Adipocyte (in vitro differentiated cells): Measurements from ENCODE around the gene RNF123.
"Not testable (repeated sequence)": the region's sequence is repeated elsewhere in the genome, so short reads cannot be mapped to it uniquely, and the experiment has no call there.

Experiments used
- DNase-seq: peaks from one replicate; pipeline ENCODE4 v3.0.0-alpha.2; 2015; ENCODE audit warnings: low read depth
- H3K27me3 ChIP-seq: replicated peaks from 2 replicates; pipeline ENCODE4 v1.7.0; 2013; ENCODE audit warnings: mild to moderate bottlenecking, low read length, moderate library complexity; ENCODE audit not compliant: control insufficient read depth, insufficient read depth
- H3K36me3 ChIP-seq: 2 replicates; pipeline ENCODE4 v1.7.0; 2013; ENCODE audit warnings: low read length, mild to moderate bottlenecking, moderate library complexity; ENCODE audit not compliant: control insufficient read depth, insufficient read depth, severe bottlenecking
- H3K4me1 ChIP-seq: 2 replicates; pipeline ENCODE4 v1.7.0; 2013; ENCODE audit warnings: mild to moderate bottlenecking, low read length, moderate library complexity; ENCODE audit not compliant: control insufficient read depth, insufficient read depth
- H3K4me3 ChIP-seq: 2 replicates; pipeline ENCODE4 v1.7.0; 2013; ENCODE audit warnings: mild to moderate bottlenecking, low read length, moderate library complexity
- H3K9ac ChIP-seq: 2 replicates; pipeline ENCODE4 v1.7.0; 2013; ENCODE audit warnings: mild to moderate bottlenecking, low read length, moderate library complexity
- H3K9me3 ChIP-seq: 2 replicates; pipeline ENCODE4 v1.7.0; 2013; ENCODE audit warnings: mild to moderate bottlenecking, low read length, moderate library complexity; ENCODE audit not compliant: control insufficient read depth

The RNF123 gene

GRCh38 chr3:49695350-49696015, 6.1 kb downstream of the RNF123 start:
- H3K27me3 ChIP-seq, H3K9me3 ChIP-seq, H3K4me1 ChIP-seq, H3K4me3 ChIP-seq, DNase-seq, H3K9ac ChIP-seq: not testable (repeated sequence)
- H3K36me3 ChIP-seq = peaks cover 19% of the 10 kb centered on the region

DNA sequence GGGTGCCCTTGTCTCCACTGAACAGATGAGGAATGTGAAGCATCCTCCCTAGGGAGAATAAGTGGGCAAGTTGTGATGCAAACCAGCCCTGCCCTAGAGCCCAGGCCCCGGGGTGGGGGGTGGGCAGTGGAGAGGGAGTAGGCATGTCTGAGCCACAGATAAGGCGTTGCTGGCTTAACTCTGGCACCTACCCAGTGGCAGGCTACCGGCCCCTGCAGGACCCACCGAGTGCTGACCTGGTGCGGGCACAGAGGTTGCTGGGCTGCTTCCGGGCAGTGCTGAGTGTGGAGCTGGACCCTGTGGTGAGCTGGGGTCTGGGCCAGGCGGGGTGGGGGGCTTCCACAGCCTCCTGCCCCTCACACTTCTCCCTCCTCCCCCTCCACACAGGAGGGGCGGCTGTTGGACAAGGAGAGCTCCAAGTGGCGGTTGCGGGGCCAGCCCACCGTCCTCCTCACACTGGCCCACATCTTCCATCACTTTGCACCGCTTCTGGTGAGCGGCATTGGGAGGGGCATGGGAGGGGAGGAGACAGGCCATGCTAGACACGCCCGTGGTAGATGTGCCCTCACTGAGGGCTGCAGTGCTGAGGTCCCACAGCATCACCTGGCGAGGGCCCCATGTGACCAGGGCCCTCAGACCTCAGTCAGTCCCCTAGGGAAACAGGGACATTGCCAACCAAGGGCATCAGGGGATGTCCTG, 10.1 kb downstream of the RNF123 start:
- H3K4me1 ChIP-seq = peaks cover 5% of the 10 kb centered on the region
- peak; percentile 47 for DNase-seq
- H3K9ac ChIP-seq = peak overlapping the region; percentile 38
- H3K36me3 ChIP-seq = peaks cover 32% of the 10 kb centered on the region
- no peaks in the 10 kb centered on the region for H3K27me3 ChIP-seq
- H3K4me3 ChIP-seq = no peak overlapping the region
- no peaks in the 10 kb centered on the region for H3K9me3 ChIP-seq

DNA sequence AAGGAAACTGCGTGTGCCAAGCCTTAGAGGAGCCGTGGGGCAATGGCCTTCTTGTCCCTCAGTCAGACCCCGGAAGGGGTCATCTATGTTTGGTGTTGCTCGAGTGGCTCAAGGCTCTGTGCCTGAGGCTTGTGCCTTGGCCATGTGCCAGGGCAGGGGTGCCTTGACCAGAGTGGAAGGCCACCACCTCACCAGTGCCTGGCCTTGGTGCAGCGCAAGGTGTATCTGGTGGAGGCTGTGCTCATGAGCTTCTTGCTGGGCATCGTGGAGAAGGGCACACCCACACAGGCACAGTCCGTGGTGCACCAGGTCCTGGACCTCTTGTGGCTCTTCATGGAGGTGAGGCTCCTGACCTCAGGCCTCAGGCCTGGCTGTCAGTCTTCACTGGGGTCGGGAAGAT, 10.7 kb downstream of the RNF123 start:
- Histone ChIP-seq H3K9ac (no peak overlapping the region), H3K27me3 (no peaks in the 10 kb centered on the region), H3K4me1 (peaks cover 5% of the 10 kb centered on the region), H3K4me3 (no peak overlapping the region), H3K36me3 (peaks cover 35% of the 10 kb centered on the region), H3K9me3 (no peaks in the 10 kb centered on the region)
- no peak for DNase-seq

DNA sequence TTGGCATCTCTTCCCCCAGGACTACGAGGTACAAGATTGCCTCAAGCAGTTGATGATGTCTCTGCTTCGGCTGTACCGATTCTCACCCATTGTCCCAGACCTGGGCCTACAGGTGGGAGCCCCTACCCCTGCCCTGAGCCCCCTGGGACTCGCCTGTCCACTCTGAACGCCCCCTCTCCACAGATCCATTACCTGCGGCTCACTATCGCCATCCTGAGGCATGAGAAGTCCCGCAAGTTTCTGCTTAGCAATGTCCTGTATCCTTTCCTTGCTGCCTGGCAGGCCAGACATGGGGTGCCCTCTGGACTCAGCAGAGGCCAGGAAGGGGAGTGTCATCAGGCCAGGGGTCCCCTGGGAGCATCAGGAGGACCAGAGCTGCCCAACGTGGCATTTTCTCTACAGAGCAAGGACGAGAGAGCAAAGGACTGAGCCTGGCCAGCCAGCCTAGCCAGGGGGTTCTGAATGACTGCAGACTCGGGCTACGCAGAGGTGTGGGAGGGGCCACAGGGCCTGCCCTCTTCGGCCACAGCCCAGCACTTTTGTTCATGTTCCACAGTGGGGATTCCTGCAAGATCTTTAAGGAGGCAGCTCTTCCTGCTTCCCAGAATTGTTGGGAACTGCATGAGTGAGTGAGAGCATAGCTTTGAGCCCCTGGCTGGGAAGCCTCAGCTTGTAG, 11.2 kb downstream of the RNF123 start:
- no peak for DNase-seq
- Histone ChIP-seq H3K4me3 (no peak overlapping the region), H3K9me3 (no peaks in the 10 kb centered on the region), H3K27me3 (no peaks in the 10 kb centered on the region), H3K9ac (no peak overlapping the region), H3K4me1 (peaks cover 5% of the 10 kb centered on the region), H3K36me3 (peaks cover 41% of the 10 kb centered on the region)

- Histone ChIP-seq H3K27me3 (no peaks in the 10 kb centered on the region), H3K36me3 (peaks cover 50% of the 10 kb centered on the region), H3K9me3 (no peaks in the 10 kb centered on the region), H3K9ac (no peak overlapping the region), H3K4me3 (no peak overlapping the region), H3K4me1 (peaks cover 5% of the 10 kb centered on the region)
- DNase-seq = peak; percentile 45
Observed at GRCh38 chr3:49701388-49702077, 12.2 kb downstream of the RNF123 start.

GRCh38 chr3:49702672-49703071, 13.3 kb downstream of the RNF123 start:
- Histone ChIP-seq H3K36me3 (peaks cover 53% of the 10 kb centered on the region), H3K4me1 (peaks cover 5% of the 10 kb centered on the region), H3K9me3 (no peaks in the 10 kb centered on the region), H3K4me3 (no peak overlapping the region), H3K27me3 (no peaks in the 10 kb centered on the region), H3K9ac (no peak overlapping the region)
- no peak for DNase-seq

DNA sequence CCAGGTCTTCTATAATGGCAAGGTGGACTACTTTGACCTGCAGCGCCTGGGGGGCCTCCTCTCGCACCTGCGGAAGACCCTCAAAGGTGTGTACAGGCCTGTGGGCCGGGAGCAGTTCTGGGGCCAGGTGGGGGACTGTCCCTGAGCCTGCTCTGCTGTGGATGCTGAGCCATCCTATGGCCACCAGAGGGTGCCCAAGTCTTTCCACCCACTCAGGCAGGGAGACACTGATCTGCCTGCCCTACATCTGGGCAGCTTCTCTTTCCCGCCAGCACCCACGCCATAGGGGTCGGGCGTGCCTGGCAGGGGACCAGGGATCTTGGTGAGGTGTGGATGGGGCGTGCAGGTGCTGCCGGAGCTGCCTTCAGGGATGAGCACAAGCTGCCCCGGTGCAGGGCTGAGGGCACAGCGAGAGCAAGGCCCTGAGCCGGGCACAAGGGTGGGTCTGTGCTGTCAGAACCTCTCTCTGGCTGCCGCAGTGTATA, 14.1 kb downstream of the RNF123 start:
- H3K9ac ChIP-seq = no peak overlapping the region
- H3K27me3 ChIP-seq = no peaks in the 10 kb centered on the region
- H3K4me3 ChIP-seq = no peak overlapping the region
- DNase-seq = peak; percentile 74
- peaks cover 5% of the 10 kb centered on the region for H3K4me1 ChIP-seq
- H3K36me3 ChIP-seq = peaks cover 45% of the 10 kb centered on the region
- H3K9me3 ChIP-seq = no peaks in the 10 kb centered on the region

DNA sequence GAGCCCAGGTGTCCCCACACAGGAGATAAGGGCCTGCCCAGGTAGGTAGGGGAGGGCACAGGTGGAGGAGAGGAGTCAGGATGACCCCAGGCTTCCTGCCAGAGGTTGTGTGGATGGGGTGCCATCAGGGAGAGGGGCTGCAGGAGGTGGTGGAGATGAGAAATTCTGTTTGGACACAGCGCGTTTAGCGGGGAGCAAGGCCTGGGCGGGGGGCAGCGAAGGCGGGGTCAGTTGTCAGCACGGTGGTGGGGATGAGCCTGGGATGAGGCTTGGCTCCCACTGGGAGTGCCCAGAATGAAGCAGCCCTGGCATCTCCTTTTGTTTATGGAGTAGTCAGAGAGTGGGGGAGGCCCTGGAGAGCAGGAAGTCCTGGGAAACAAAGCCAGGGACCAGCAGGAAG, 14.6 kb downstream of the RNF123 start:
- H3K36me3 ChIP-seq = peaks cover 41% of the 10 kb centered on the region
- DNase-seq = no peak
- H3K9ac ChIP-seq = no peak overlapping the region
- H3K27me3 ChIP-seq = no peaks in the 10 kb centered on the region
- no peaks in the 10 kb centered on the region for H3K9me3 ChIP-seq
- peaks cover 5% of the 10 kb centered on the region for H3K4me1 ChIP-seq
- no peak overlapping the region for H3K4me3 ChIP-seq

GRCh38 chr3:49704629-49705028, 15.3 kb downstream of the RNF123 start:
- no peak overlapping the region for H3K4me3 ChIP-seq
- DNase-seq = no peak
- no peaks in the 10 kb centered on the region for H3K27me3 ChIP-seq
- no peak overlapping the region for H3K9ac ChIP-seq
- H3K4me1 ChIP-seq = no peaks in the 10 kb centered on the region
- H3K9me3 ChIP-seq = no peaks in the 10 kb centered on the region
- H3K36me3 ChIP-seq = peaks cover 41% of the 10 kb centered on the region

- Histone ChIP-seq H3K9me3 (no peaks in the 10 kb centered on the region), H3K27me3 (no peaks in the 10 kb centered on the region), H3K36me3 (peaks cover 41% of the 10 kb centered on the region), H3K9ac (no peak overlapping the region), H3K4me1 (no peaks in the 10 kb centered on the region), H3K4me3 (no peak overlapping the region)
- DNase-seq = no peak
Observed at GRCh38 chr3:49705390-49705960, 16.1 kb downstream of the RNF123 start.
